Right lobe of liver (tissue), 6 donors: Measurements from ENCODE around the gene SMIM23. TPM values are rescaled to one million over a fixed set of nuclear protein-coding genes. Genes with fewer than 3 reads are reported as not detected.
"Not testable (repeated sequence)": the region's sequence is repeated elsewhere in the genome, so short reads cannot be mapped to it uniquely, and the experiment has no call there.

Experiments
- ATAC-seq, 4 donors: fragments of 200-7000 bp; cut with Tn5 transposase; one replicate each; pipeline ENCODE4 v1.9.1; 2020; ENCODE audit warnings: mild to moderate bottlenecking in 4 of 4, moderate library complexity in 4 of 4
- DNase-seq, 3 donors: peaks; one replicate each; pipeline ENCODE4 v3.0.0-alpha.2; 2020
- H3K27ac ChIP-seq, 3 donors: fragments of 200-600 bp; one replicate each; pipeline ENCODE4 v1.8.0; 2022
- H3K27me3 ChIP-seq, 2 donors: fragments of 200-600 bp; one replicate each; pipeline ENCODE4 v1.8.0; 2022
- H3K36me3 ChIP-seq, 4 donors: fragments of 200-600 bp; sonication (generic) in 1 of 4; one replicate each; pipeline versions ENCODE4 v1.5.1 to v1.8.0; 2017 to 2022; ENCODE audit warnings: control low read depth in 1 of 4
- H3K4me1 ChIP-seq, 4 donors: fragments of 200-600 bp; sonication (generic) in 1 of 4; one replicate each; pipeline versions ENCODE4 v1.5.1 to v1.8.0; 2017 to 2022; ENCODE audit warnings: control low read depth in 1 of 4
- H3K4me3 ChIP-seq, 3 donors: fragments of 200-600 bp; one replicate each; pipeline ENCODE4 v1.8.0; 2022
- H3K9me3 ChIP-seq, 4 donors: fragments of 200-600 bp; sonication (generic) in 1 of 4; one replicate each; pipeline versions ENCODE4 v1.5.1 to v1.8.0; 2017 to 2022; ENCODE audit warnings: control low read depth in 1 of 4
- CTCF ChIP-seq, 4 donors: fragments of 200-600 bp in 3 of 4; fragments of 450-650 bp in 1 of 4; IDR thresholded peaks; one replicate each; pipeline versions ENCODE4 v1.5.1 to v1.8.0; 2016 to 2022; ENCODE audit warnings: antibody characterized with exemption in 4 of 4, mild to moderate bottlenecking in 2 of 4
- POLR2A ChIP-seq: fragments of 450-650 bp; IDR thresholded peaks from one replicate; pipeline ENCODE4 v1.6.1; 2017; ENCODE audit warnings: antibody characterized with exemption, mild to moderate bottlenecking
- WGBS: methylation state at CpG from one replicate; pipeline ENCODE4 v1.1.6; 2018; ENCODE audit warnings: low coverage, low lambda C conversion rate; ENCODE audit not compliant: insufficient coverage; ENCODE audit errors: missing lambda C conversion rate; 5-methylcytosine and 5-hydroxymethylcytosine counted together
- intact Hi-C, 2 donors: fragments of 100-400 bp; cut with DNase I; formaldehyde crosslinking; loops; one replicate each; pipeline versions ENCODE4 v1.11.2 to v1.14.1; 2022
- total RNA-seq, 6 experiments: library from RNA; depleted of rRNA in 2 of 6; stranded (reverse); fragments of >200 nt in 2 of 6; fragmentation: NEBNext Ultra II Directional in 3 of 6; extraction: Animal tissue kit (Norgen Biotek cat#: 25700) in 3 of 6; gene quantifications; one replicate each; pipeline versions ENCODE4 v1.1.0 to v1.2.4, GENCODE V29; 2016 to 2023
- donor health status: DM: no; HTN: yes; CAD: no.
- donor health status: DM: no; HTN: no; CAD: no.
- donor health status: DM: no; HTN: no; CAD: no.
- donor health status: DM: no; HTN: yes; CAD: no.
- donor health status: DM: no; HTN: yes; CAD: no.

SMIM23 gene
- total RNA-seq, 6 experiments from 2014 or later: not detected

GRCh38 chr5:171774418-171774817 is 11.2 kb upstream of the SMIM23 start:
- TF ChIP-seq POLR2A (no peak), CTCF (IDR thresholded peaks at IDR 0.05) (no peak)
- Histone ChIP-seq H3K36me3 (no peaks in the 10 kb centered on the region), H3K4me1 (no peaks in the 10 kb centered on the region), H3K27ac (no peak overlapping the region), H3K9me3 (no peaks in the 10 kb centered on the region), H3K27me3 (no peaks in the 10 kb centered on the region), H3K4me3 (no peak overlapping the region)
- 100% methylated on average over 1 of the region's 9 CpGs for WGBS
- intact Hi-C loops: no loop called here
- no peak for ATAC-seq
- no peak for DNase-seq

- no peak for TF ChIP-seq POLR2A
- no peak for TF ChIP-seq CTCF (IDR thresholded peaks at IDR 0.05)
- Histone ChIP-seq H3K4me3 (no peak overlapping the region), H3K4me1 (no peaks in the 10 kb centered on the region), H3K27me3 (no peaks in the 10 kb centered on the region), H3K36me3 (no peaks in the 10 kb centered on the region), H3K9me3 (no peaks in the 10 kb centered on the region), H3K27ac (no peak overlapping the region)
- DNase-seq (no peak), ATAC-seq (no peak)
- WGBS: 61% methylated on average over 3 of the region's 12 CpGs
- intact Hi-C loops: no loop called here
These were observed 9.4 kb upstream of the SMIM23 start for GRCh38 chr5:171776213-171776612.

- Histone ChIP-seq H3K9me3 (no peaks in the 10 kb centered on the region), H3K27ac (no peak overlapping the region), H3K36me3 (no peaks in the 10 kb centered on the region), H3K27me3 (no peaks in the 10 kb centered on the region), H3K4me1 (no peaks in the 10 kb centered on the region), H3K4me3 (no peak overlapping the region)
- peak in 1 of 4 donors; percentile 20 for ATAC-seq
- no peak for DNase-seq
- intact Hi-C loops: no loop called here
- TF ChIP-seq POLR2A: no peak
- TF ChIP-seq CTCF (IDR thresholded peaks at IDR 0.05): no peak
- WGBS: 65% methylated on average over 13 of the region's 19 CpGs
These were observed 8.6 kb upstream of the SMIM23 start for GRCh38 chr5:171776770-171777759.

- 59% methylated on average over 4 of the region's 4 CpGs for WGBS
- H3K9me3 ChIP-seq, intact Hi-C loops, H3K36me3 ChIP-seq, H3K4me1 ChIP-seq, DNase-seq, ATAC-seq, H3K27ac ChIP-seq, H3K27me3 ChIP-seq, H3K4me3 ChIP-seq: not testable (repeated sequence)
These were observed 3.9 kb upstream of the SMIM23 start for GRCh38 chr5:171781744-171782143.

GRCh38 chr5:171782332-171782966 is 3.2 kb upstream of the SMIM23 start:
- H3K27ac ChIP-seq: no peak overlapping the region
- H3K4me3 ChIP-seq: no peak overlapping the region
- ATAC-seq: no peak
- H3K9me3 ChIP-seq: no peaks in the 10 kb centered on the region
- TF ChIP-seq POLR2A: no peak
- no peak for TF ChIP-seq CTCF (IDR thresholded peaks at IDR 0.05)
- intact Hi-C loops: no loop called here
- no peak for DNase-seq
- no peaks in the 10 kb centered on the region for H3K36me3 ChIP-seq
- no peaks in the 10 kb centered on the region for H3K27me3 ChIP-seq
- 77% methylated on average over 14 of the region's 18 CpGs for WGBS
- no peaks in the 10 kb centered on the region for H3K4me1 ChIP-seq
